Measurements from ENCODE around the gene PNPLA1.

PNPLA1 gene

GRCh38 chr6:36305885-36306284, 36.0 kb downstream of the PNPLA1 start:
- no peak overlapping the region for H3K27ac Mint-ChIP-seq
- H3K4me3 Mint-ChIP-seq, result no peak overlapping the region
- H3K9me3 Mint-ChIP-seq, result peaks cover 7% of the 10 kb centered on the region
- no peaks in the 10 kb centered on the region for H3K36me3 Mint-ChIP-seq (ENCODE audit: low read depth)
- peaks cover 13% of the 10 kb centered on the region for H3K4me1 Mint-ChIP-seq (ENCODE audit: low read depth)
- H3K27me3 Mint-ChIP-seq, result no peaks in the 10 kb centered on the region
- intact Hi-C loops (cut with micrococcal nuclease), result no loop called here

DNA sequence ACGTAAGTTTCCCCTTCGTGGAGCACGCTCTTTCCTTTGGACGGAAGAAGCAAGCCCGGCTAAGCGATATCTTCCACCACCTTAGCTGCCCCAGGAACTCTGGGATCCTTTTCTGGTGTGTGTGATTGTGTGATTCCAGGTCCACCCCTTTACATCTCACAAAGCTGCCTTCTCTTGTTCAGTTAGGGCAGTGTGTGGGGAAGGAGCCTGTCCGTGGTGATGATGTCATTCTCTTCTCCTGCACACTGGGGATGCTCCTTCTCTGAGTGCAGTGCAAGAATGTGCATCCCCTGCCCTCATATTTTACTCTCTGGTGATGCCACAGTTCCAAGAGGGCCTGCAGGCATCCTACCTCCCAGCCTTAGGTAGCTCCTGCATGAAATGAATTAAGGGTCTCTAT, 36.5 kb downstream of the PNPLA1 start:
- H3K9me3 Mint-ChIP-seq, result peaks cover 7% of the 10 kb centered on the region
- no peaks in the 10 kb centered on the region for H3K27me3 Mint-ChIP-seq
- H3K4me3 Mint-ChIP-seq, result no peak overlapping the region
- H3K4me1 Mint-ChIP-seq (ENCODE audit: low read depth), result peaks cover 11% of the 10 kb centered on the region
- no peaks in the 10 kb centered on the region for H3K36me3 Mint-ChIP-seq (ENCODE audit: low read depth)
- intact Hi-C loops (cut with micrococcal nuclease), result no loop called here
- no peak overlapping the region for H3K27ac Mint-ChIP-seq

DNA sequence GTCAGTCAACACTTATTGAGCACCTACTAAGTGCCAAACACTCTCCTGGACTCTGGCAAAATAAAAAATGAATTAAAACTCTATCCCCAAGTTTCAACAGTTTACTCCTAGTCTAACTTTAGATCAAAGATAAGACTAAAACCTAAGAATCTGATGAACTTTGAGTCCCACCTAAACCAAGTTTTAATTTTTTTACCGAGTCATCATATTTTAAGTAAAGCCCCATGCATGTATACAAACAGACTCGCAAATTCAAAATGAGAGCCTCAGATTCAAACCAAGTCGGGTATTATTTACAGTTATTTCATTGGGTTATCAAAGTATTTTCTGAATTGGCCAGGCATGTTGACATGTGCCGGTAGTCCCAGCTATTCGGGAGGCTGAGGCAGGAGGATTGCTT, 38.7 kb downstream of the PNPLA1 start:
- Mint-ChIP-seq H3K4me1 (ENCODE audit: low read depth) (peaks cover 13% of the 10 kb centered on the region), H3K27me3 (no peaks in the 10 kb centered on the region), H3K9me3 (peaks cover 7% of the 10 kb centered on the region), H3K4me3 (no peak overlapping the region), H3K27ac (no peak overlapping the region), H3K36me3 (ENCODE audit: low read depth) (no peaks in the 10 kb centered on the region)
- intact Hi-C loops (cut with micrococcal nuclease), result no loop called here

- Mint-ChIP-seq H3K36me3 (ENCODE audit: low read depth) (no peaks in the 10 kb centered on the region), H3K9me3 (peaks cover 7% of the 10 kb centered on the region), H3K4me3 (no peak overlapping the region), H3K27ac (no peak overlapping the region), H3K27me3 (no peaks in the 10 kb centered on the region), H3K4me1 (ENCODE audit: low read depth) (peaks cover 13% of the 10 kb centered on the region)
- intact Hi-C loops (cut with micrococcal nuclease), result no loop called here
These were observed 39.3 kb downstream of the PNPLA1 start for GRCh38 chr6:36309203-36309602.

GRCh38 chr6:36309900-36310299, 40.0 kb downstream of the PNPLA1 start:
- Mint-ChIP-seq H3K4me3 (no peak overlapping the region), H3K36me3 (ENCODE audit: low read depth) (no peaks in the 10 kb centered on the region), H3K27ac (no peak overlapping the region), H3K4me1 (ENCODE audit: low read depth) (peaks cover 13% of the 10 kb centered on the region), H3K27me3 (no peaks in the 10 kb centered on the region), H3K9me3 (peaks cover 7% of the 10 kb centered on the region)
- intact Hi-C loops (cut with micrococcal nuclease), result no loop called here

- Mint-ChIP-seq H3K27me3 (no peaks in the 10 kb centered on the region), H3K4me3 (no peak overlapping the region), H3K9me3 (peaks cover 7% of the 10 kb centered on the region), H3K4me1 (ENCODE audit: low read depth) (peaks cover 13% of the 10 kb centered on the region), H3K27ac (no peak overlapping the region), H3K36me3 (ENCODE audit: low read depth) (no peaks in the 10 kb centered on the region)
- intact Hi-C loops (cut with micrococcal nuclease), result no loop called here
These were observed 43.2 kb downstream of the PNPLA1 start for GRCh38 chr6:36312854-36313648.

GRCh38 chr6:36313649-36313936, 43.7 kb downstream of the PNPLA1 start:
- Mint-ChIP-seq H3K4me1 (ENCODE audit: low read depth) (peaks cover 13% of the 10 kb centered on the region), H3K4me3 (no peak overlapping the region), H3K9me3 (peaks cover 7% of the 10 kb centered on the region), H3K27ac (no peak overlapping the region), H3K27me3 (no peaks in the 10 kb centered on the region), H3K36me3 (ENCODE audit: low read depth) (no peaks in the 10 kb centered on the region)
- intact Hi-C loops (cut with micrococcal nuclease), result no loop called here

DNA sequence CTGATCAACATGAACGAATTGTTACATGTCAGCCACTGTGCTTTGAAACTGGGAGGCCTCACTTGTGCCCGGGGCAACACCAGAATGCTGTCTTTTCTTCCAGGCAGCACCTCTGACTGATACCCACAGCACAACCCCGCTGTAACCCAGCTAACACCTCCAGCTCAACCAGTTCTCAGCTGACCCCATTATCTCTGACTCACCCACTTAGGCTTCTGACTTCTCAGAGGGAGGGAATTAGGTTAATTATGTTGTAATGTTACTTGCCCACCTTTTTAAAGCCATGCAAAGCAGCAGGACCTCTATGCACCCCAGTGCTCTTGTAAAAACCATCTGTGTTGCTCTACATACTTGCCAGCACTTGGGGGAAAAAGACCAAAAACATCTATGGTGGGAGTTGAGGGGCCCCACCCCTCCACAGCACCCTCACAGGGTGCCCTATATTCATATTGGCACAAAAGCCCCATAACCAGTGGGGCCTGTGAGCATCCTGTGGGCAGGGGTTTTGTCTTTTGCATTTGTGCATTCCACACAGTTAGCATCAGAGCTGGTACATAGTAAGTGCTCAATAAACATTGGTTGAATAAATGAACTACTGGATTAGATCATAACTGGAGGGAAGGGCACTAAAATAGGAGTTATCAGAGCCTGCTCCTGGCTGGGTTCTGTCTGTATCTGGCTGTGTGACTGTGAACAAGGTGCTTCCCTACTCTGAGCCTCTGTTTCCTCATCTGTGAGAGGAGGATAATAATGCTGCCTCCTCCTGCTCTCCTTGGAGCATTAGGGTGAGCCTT, 44.6 kb downstream of the PNPLA1 start:
- H3K9me3 Mint-ChIP-seq, result peaks cover 7% of the 10 kb centered on the region
- H3K36me3 Mint-ChIP-seq (ENCODE audit: low read depth), result no peaks in the 10 kb centered on the region
- intact Hi-C loops (cut with micrococcal nuclease), result no loop called here
- no peak overlapping the region for H3K4me3 Mint-ChIP-seq
- no peaks in the 10 kb centered on the region for H3K27me3 Mint-ChIP-seq
- H3K4me1 Mint-ChIP-seq (ENCODE audit: low read depth), result peaks cover 13% of the 10 kb centered on the region
- H3K27ac Mint-ChIP-seq, result no peak overlapping the region

DNA sequence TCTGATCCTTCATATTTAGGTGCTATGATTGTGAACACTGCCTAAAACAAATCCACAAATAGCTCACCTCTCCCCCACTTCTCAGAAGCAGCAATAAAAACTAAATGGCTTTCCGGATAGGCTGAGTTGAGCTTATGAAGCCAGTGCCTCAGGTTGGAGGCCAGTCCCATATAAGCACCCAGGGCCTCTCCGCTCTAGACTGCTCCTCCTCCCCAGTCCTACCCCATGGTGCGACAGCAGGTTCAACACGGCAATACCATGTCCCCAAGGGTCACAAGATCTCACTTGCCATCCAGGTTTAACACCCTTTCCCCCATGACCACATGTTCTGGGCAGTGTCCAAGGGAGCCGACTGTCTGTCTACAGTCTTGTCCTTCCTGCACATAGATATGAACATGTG, 46.1 kb downstream of the PNPLA1 start:
- Mint-ChIP-seq H3K9me3 (no peaks in the 10 kb centered on the region), H3K4me3 (no peak overlapping the region), H3K36me3 (ENCODE audit: low read depth) (no peaks in the 10 kb centered on the region), H3K27me3 (peaks cover 1% of the 10 kb centered on the region), H3K27ac (no peak overlapping the region), H3K4me1 (ENCODE audit: low read depth) (peaks cover 13% of the 10 kb centered on the region)
- intact Hi-C loops (cut with micrococcal nuclease), result no loop called here

DNA sequence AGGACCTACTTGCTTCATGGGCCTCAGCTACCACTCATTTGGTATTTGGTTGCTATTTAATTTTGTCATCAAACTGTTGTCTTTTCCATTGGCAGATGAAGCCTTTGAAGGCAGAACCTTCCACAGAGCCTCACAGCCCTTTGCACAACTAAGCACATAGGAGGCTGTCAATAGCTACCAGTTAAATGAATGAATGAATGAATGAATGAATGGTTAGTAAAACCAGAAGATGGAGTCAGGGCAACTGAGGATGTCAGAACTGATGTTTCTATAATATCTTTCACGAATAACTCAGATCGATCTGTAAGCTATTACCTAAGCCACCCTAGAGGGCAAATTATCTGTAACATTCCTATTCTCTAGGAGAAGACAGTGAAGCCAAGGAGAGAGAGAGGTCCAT, 47.8 kb downstream of the PNPLA1 start:
- Mint-ChIP-seq H3K9me3 (no peaks in the 10 kb centered on the region), H3K4me3 (no peak overlapping the region), H3K27ac (no peak overlapping the region), H3K36me3 (ENCODE audit: low read depth) (no peaks in the 10 kb centered on the region), H3K27me3 (peaks cover 1% of the 10 kb centered on the region), H3K4me1 (ENCODE audit: low read depth) (peaks cover 9% of the 10 kb centered on the region)
- intact Hi-C loops (cut with micrococcal nuclease), result no loop called here

DNA sequence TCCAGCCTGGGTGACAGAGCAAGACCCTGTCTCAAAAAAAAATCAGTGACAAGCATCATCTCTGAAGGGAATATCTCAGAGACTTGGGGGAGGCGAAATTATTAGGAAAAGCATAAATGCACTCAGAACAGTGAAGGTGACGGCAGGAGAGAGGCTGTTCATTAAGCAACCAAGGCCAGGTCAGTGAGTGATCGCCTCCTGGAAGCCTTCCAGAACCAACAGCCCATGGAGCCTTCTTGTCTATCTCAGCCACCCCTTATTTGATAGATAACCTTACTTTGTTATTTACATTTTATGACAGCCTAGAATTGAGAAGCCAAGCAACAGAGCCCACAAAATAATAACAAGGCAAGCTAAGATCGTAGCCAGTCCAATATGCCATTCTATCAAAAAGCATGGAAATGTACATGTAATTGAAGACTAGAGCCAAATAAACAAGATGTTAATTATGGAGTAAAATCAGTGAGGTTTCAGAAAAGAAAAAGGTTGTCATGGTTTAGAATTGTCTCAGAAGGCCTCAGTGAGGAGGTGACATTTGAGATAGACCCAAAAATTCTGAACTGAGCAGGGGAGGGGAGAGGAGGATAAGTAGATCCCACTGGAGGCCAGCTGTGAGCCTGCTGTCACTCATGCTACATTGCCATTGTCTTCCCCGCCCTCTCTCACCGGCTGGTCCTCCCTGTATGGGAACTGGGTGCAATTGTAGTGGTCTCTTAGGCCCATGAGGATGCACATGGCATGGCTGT, 49.0 kb downstream of the PNPLA1 start:
- Mint-ChIP-seq H3K9me3 (no peaks in the 10 kb centered on the region), H3K4me3 (no peak overlapping the region), H3K27ac (no peak overlapping the region), H3K36me3 (ENCODE audit: low read depth) (no peaks in the 10 kb centered on the region), H3K4me1 (ENCODE audit: low read depth) (peaks cover 4% of the 10 kb centered on the region), H3K27me3 (peaks cover 1% of the 10 kb centered on the region)
- intact Hi-C loops (cut with micrococcal nuclease), result no loop called here

GRCh38 chr6:36319436-36319762, 49.5 kb downstream of the PNPLA1 start:
- intact Hi-C loops (cut with micrococcal nuclease), result no loop called here
- Mint-ChIP-seq H3K27ac (no peak overlapping the region), H3K36me3 (ENCODE audit: low read depth) (no peaks in the 10 kb centered on the region), H3K27me3 (peaks cover 1% of the 10 kb centered on the region), H3K4me3 (no peak overlapping the region), H3K9me3 (no peaks in the 10 kb centered on the region), H3K4me1 (ENCODE audit: low read depth) (peaks cover 4% of the 10 kb centered on the region)

GRCh38 chr6:36319821-36320220, 50.0 kb downstream of the PNPLA1 start:
- intact Hi-C loops (cut with micrococcal nuclease), result no loop called here
- H3K9me3 Mint-ChIP-seq, result no peaks in the 10 kb centered on the region

DNA sequence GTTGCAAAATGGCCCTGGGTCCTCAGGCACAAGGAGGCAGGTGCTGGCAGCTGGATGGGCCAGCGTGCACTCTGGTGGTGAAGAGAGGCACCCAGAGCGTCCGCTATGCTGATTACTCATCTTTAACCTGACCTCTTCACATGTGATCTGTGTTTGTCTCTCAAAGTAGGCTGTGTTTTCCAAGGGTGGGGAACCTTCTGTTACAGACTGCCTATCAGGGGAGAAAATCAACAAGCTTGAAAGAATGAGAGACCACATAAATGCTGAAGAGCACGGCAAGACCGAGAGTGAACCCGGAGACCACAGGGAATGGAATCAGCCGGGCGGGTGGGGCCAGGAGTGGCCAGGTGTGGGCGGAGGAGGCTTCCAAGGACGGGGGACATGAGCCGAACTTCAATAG, 50.6 kb downstream of the PNPLA1 start:
- H3K27ac Mint-ChIP-seq, result no peak overlapping the region

More at GRCh38 chr6:36319821-36320220, 50.0 kb downstream of the PNPLA1 start:
- H3K36me3 Mint-ChIP-seq (ENCODE audit: low read depth), result no peaks in the 10 kb centered on the region
- H3K27me3 Mint-ChIP-seq, result peaks cover 1% of the 10 kb centered on the region
- H3K4me1 Mint-ChIP-seq (ENCODE audit: low read depth), result peaks cover 4% of the 10 kb centered on the region
- H3K27ac Mint-ChIP-seq, result no peak overlapping the region
- no peak overlapping the region for H3K4me3 Mint-ChIP-seq

More for the DNA sequence above, 50.6 kb downstream of the PNPLA1 start:
- Mint-ChIP-seq H3K4me1 (ENCODE audit: low read depth) (peaks cover 4% of the 10 kb centered on the region), H3K9me3 (no peaks in the 10 kb centered on the region), H3K4me3 (no peak overlapping the region), H3K36me3 (ENCODE audit: low read depth) (no peaks in the 10 kb centered on the region), H3K27me3 (peaks cover 4% of the 10 kb centered on the region)
- intact Hi-C loops (cut with micrococcal nuclease), result no loop called here
